Cortex of kidney (tissue), 1 donor: ENCODE measurements around the gene KLHL22.
"Not testable (repeated sequence)": the region's sequence is repeated elsewhere in the genome, so short reads cannot be mapped to it uniquely, and the experiment has no call there.

Experiments used
- DNase-seq: peaks from one replicate; lab custom pipeline; 2025; lab: John Stamatoyannopoulos, UW

KLHL22 gene

DNA sequence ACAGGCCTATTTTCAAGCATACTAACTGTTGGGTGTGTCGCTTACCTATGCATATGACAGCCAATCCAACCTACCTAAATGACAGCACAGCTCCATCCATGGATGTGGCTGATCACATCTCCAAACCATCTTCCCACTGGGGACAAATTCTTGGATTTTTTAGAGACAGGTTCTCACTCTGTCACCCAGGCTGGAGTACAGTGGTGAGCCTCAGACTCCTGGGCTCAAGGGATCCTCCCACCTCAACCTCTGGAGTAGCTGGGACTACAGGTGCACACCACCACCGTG, 76.0 kb downstream of the KLHL22 start:
- no peak for DNase-seq

DNA sequence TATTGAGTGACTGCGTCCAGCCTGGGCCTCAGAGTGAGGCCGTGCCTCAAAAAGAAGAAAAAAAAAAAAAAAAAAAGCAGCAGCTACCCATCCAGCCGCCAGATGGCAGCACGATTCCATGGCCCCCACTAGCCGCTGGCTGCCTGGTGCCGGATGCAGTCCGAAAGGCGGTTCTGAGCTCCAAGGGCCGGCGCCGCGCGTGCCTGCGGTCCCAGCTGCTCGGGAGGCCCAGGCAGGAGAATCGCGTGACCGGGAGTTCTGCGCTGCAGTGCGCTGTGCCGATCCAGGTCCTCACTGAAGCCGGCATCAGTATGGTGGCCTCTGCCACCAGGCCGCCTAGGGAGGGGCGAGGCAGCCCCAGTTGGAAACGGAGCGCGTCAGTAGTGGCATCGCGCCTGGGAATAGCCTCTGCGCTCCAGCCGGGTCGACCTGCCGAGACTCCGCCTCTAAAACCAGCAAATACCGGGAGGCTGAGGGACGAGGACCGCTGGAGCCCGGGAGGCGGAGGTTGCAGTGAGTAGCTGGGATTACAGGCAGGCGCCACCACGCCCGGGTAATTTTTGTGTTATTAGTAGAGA, 77.3 kb downstream of the KLHL22 start:
- DNase-seq, result no peak

DNA sequence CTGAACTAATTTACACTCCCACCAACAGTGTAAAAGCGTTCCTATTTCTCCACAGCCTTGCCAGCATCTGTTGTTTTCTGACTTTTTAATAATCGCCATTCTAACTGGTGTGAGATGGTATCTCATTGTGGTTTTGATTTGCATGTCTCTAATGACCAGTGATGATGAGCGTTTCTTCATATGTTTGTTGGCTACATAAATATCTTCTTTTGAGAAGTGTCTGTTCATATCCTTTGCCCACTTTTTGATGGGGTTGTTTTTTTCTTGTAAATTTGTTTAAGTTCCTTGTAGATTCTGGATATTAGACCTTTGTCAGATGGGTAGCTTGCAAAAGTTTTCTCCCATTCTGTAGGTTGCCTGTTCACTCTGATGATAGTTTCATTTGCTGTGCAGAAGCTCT, 79.9 kb downstream of the KLHL22 start:
- not testable (repeated sequence) for DNase-seq

DNA sequence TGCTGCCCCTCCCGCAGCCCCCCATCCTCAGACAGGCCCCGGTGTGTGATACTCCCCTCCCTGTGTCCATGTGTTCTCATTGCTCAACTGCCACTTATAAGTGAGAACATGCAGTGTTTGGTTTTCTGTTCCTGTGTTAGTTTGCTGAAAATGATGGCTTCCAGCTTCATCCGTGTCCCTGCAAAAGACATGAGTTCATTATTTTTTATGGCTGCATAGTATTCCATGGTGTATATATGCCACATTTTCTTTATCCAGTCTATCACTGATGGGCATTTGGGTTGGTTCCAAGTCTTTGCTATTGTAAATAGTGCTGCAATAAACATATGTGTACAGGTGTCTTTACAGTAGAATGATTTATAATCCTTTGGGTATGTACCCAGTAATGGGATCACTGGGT, 80.4 kb downstream of the KLHL22 start:
- DNase-seq, result not testable (repeated sequence)

DNA sequence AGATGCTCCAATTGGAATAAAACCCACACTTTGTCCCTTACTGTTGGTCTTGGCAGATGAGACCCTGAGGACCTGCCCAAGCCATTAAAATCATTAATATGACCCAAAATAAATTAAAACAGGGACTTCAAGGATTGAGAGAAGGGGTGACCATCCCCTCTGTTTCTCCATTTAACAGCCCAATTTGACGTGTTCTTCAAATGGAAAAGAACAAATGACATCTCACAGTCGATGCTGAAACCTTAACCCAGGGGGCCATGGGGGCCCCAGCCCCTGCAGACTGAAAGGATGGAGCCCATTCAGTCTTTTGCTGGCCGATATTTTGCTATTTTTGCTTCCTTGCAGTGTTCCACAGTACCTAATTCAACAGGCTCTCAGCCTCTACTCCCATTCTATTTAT, 81.1 kb downstream of the KLHL22 start:
- no peak for DNase-seq

DNA sequence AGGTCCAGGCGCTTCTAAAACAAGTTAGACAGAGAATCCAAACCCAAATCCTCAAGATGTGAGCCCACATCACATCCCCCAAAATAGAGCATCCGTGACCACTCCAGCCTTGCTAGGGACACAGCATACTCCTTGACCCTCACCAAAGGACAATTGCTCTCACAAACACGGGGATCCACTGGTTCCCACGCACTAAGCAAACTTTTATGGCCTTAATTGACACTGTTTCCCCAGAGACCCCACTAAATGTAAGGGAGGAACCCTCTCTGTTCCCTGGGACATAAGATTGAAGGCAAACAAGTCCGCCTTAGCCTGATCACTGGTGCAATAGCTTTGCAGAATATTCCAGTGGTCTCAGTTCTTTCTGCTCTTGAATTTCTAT, 81.5 kb downstream of the KLHL22 start:
- DNase-seq, result no peak

DNA sequence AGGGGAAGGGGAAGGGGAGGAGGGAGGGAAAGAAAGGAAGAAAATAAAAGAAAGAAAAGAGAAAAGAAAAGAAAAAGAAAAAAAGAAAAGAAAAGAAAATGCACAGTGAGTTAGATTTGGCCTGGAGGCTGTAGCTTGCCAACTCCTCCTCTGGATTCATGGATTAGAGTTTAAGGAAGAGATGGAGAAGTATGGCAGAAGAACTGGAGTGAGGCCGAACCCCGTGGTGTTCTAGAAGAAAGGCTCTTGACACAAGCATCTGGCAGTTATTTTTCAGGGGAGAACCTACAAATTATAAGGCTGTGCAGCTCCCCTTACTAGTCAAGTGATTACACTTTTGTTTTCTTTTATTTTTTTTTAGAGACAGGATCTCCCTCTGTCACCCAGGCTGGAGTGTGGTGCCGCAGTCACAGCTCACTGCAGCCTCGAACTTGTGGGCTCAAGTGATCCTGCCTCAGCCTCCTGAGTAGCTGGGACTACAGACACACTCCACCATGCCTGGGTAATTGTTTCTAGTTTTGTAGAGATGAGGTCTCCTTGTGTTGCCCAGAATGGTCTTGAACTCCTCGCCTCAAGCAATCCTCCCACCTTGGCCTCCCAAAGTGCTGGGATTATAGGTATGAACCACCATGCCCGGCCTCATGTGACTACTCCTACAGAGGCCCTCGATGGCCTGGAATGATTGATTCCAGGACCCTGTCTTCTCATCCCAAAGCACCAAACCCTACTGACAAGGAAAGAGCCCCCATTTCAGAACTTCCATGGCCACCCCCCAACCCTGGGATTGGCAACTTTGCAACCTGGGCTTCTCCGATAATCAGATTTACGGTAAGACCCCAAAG, 82.2 kb downstream of the KLHL22 start:
- no peak for DNase-seq

DNA sequence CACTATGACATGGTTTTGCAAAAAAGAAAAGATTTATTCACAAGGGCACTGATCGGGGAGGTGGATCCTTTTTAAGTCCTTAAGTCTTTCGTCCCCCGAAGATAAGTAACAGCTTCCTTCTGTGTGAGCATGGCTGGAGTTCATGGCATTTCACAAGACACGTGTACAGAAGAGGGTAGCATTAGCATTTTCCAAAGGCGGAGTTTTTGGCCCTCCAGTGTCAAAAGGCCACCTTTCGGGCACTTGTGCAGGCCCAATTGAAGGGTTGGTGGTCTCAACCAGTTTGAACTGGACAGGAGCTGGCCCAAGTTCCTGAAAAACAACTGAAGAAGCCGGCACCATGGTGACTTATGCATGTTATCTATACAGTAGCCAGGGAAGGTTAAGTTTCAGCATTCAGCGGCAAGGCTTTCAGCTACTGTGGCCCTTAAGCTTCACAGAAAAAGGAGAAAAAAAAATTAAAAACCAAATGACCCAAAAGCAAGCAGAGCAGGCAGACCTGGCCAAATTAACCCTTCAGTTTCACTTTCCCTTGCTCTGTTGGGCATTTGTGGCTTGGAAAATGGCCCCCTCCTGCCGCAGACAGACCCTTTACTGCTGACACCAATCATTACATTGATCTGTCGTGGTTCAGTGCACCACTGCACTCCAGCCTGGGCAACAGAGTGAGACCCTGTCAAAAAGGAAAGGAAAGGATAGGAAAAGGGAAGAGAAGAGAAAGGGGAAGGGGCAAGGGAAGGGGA, 83.0 kb downstream of the KLHL22 start:
- DNase-seq, result no peak

DNA sequence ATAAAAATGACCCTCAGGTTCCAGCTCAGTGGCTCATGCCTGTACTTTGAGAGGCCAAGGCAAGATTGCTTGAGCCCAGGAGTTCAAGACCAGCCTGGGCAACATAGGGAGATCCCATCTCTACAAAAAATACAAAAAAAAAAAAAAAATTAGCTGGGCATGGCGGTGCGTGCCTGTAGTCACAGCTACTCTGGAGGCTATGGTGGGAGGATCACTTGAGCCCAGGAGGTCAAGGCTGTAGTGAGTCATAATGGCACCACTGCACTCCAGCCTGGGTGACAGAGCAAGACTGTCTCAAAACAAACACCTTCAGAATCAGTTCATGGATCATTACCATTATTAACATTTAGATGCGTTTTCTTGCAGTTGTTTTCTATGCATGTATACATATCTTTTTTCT, 86.2 kb downstream of the KLHL22 start:
- not testable (repeated sequence) for DNase-seq

DNA sequence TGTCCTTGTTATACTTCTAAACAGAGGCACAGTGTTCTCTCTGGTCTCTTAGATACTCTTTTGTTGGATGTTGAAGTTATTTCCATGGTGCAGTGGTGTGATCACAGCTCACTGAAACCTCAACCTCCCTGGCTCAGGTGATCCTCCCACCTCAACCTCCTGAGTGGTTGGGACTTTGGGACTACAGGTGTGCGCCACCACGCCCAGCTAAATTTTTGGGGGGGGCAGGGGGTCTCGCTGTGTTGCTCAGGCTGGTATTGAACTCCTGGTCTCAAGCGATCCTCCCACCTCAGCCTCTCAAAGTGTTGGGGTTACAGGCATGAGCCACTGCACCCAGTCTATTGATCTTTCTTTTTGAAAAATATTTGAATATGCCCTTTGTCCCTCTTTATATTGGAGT, 86.7 kb downstream of the KLHL22 start:
- DNase-seq, result no peak

DNA sequence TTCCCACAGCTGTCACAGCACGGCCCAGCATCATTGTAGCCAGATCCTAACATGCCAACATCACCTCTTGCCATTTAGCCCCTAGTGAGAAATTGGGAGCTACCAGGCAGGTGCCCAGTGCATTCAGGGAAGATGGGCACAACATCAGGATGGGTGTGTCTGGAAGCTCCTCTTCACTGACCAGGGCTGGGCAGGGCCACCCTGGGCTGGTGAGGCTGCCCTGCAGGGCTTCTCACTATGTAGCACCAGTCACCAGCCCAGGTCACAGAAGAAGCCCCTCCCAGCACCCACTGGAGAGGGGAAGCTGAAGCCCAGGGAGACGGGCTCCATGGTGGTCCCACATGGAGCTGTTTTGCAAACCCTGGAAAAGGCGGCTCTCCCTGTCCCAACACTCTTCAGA, 87.8 kb downstream of the KLHL22 start:
- DNase-seq, result no peak

DNA sequence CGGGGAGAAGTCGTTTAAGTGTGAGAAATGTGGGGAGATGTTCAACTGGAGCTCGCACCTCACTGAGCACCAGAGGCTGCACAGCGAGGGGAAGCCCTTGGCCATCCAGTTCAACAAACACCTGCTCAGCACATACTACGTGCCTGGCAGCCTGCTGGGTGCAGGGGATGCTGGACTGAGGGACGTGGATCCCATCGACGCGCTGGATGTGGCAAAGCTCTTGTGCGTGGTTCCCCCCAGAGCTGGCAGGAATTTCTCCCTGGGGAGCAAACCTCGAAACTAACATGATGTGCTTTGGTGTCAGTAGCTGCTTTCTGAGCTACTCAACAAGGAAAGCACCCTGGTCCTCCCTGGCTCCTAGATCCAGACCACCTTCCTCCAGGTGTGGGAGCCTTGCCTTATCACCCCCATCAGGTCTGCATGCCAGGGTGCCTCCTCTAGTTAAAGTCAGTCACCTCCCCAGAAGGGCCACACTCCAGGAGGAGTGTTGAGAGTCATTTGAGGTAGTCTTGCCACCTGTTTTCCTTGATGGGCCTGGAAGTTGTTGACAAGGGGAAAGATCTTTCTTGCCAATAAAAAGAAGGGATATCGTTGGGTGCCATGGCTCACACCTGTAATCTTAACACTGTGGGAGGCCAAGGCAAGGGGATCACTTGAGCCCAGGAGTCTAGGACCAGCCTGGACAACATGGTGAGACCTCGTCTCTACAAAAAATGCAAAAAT, 88.7 kb downstream of the KLHL22 start:
- no peak for DNase-seq

DNA sequence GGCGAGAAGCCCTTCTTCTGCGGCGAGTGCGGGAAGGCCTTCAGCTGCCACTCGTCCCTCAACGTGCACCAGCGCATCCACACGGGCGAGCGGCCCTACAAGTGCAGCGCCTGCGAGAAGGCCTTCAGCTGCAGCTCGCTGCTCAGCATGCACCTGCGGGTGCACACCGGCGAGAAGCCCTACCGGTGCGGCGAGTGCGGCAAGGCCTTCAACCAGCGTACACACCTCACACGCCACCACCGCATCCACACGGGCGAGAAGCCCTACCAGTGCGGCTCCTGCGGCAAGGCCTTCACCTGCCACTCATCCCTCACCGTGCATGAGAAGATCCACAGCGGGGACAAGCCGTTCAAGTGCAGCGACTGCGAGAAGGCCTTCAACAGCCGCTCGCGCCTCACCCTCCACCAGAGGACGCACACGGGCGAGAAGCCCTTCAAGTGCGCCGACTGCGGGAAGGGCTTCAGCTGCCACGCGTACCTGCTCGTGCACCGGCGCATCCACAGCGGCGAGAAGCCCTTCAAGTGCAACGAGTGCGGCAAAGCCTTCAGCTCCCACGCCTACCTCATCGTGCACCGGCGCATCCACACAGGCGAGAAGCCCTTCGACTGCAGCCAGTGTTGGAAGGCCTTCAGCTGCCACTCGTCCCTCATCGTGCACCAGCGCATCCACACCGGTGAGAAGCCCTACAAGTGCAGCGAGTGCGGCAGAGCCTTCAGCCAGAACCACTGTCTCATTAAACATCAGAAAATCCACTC, 89.5 kb downstream of the KLHL22 start:
- DNase-seq, result no peak

DNA sequence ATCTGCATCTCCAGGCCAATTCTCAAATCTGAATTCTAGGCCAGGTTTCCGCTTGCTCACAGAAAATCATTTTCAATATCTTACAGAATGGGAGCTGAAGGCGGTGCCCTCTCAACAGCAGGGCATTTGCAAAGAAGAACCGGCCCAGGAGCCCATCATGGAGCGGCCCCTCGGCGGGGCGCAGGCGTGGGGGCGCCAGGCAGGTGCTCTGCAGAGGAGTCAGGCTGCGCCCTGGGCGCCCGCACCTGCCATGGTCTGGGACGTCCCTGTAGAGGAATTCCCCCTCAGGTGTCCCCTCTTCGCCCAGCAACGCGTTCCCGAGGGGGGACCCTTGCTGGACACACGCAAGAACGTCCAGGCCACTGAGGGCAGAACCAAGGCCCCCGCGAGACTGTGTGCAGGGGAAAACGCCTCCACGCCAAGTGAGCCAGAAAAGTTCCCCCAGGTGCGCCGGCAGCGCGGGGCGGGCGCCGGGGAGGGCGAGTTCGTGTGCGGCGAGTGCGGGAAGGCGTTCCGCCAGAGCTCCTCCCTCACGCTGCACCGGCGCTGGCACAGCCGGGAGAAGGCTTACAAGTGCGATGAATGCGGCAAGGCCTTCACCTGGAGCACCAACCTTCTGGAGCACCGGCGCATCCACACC, 90.2 kb downstream of the KLHL22 start:
- DNase-seq, result no peak

DNA sequence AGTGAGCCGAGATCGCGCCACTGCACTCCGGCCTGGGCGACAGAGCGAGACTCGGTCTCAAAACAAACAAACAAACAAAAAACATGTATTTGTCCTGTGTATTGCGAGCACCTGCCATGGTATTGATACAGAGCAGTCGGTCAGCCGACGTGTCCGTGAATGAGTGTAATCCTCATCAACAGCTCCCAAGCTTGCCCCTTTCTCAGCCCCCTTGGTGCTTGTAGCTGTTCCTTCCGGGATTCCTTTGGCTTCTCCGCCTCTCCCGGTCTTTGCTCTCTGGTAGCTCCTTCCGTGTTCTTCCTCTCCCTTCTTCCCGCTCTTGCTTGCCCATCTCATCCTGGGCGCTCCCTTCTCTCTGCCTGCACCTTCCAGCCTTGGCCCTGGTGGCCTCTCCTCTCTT, 90.7 kb downstream of the KLHL22 start:
- DNase-seq, result no peak

DNA sequence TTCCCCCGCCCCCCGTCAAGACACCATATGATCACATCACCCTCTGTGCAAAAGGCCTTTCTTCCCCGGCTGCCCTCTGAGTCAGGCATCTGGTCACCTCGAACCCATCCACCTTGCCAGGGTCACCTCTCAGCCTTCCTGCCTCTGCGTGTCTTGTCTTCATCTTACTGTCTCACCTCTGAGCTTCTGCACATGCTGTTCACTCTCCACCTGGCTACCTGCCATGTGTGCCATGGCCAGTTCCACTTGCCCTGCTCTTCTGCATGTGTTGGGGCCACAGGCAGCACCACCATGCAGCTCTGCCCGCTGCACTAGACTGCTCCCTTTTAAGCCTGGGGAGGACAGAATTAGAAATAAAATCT, 91.8 kb downstream of the KLHL22 start:
- no peak for DNase-seq

DNA sequence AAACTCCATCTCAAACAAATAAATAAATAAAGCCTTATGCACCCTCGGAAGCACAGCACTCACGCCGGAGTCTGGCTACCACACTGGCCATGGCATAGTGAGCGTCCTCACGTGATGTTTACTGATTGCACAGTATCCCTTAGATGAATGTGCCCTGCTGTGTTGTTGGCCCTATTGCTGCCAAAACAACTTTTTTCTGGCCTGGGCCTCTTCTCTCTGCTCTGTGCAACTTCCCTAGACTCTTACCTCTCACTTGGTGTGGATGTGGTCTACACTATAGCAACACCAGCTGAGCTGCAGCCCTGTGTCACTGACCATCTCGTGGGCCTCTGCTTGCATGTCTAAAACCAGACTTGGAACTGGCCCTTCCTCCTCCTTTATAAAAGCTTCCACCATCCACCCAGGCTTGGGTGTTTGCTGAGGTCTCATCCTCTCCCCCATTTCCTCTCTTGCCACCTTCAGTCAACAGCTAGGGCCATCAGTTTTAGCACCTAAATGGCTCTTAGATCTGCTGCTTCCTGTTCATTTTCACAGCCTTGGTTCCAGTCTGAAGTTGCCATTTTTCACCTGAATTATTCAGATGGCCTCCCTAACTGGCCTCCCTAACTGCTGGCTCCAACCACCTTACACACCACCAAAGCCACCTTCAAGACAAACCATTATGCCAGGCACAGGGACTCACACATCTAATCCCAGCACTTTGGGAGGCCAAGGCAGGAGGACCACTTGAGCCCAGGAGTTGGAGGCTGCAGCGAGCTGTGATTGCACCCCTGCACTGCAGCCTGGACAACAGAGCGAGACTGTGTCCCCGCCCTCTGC, 92.4 kb downstream of the KLHL22 start:
- no peak for DNase-seq

DNA sequence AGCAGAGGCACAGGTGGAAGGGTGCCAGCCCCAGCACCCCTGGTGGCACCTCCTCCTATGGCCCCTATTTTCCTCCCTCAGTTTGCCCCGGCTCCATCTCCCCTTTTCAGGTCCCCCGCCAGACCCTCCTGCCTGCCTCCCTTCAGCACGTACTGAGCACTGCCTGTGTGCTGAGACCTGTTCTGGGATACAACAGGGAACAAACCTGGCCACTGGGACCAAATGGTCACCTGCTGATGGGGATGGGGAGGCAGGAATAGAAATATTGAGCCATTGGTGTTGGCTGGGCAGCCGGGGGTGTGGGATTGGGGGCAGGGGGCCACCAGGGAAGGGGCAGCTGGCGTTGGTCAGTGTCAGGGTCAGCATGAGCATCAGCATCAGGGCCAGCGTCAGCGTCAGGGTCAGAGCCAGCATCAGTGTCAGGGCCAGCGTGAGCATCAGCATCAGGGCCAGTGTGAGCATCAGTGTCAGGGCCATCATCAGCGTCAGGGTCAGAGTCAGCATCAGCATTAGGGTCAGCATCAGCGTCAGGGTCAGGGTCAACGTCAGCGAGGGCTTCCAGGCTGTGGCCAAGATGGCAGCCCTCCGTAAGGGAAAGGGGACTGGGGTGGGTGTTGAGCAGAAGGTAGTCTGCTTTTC, 94.1 kb downstream of the KLHL22 start:
- no peak for DNase-seq

DNA sequence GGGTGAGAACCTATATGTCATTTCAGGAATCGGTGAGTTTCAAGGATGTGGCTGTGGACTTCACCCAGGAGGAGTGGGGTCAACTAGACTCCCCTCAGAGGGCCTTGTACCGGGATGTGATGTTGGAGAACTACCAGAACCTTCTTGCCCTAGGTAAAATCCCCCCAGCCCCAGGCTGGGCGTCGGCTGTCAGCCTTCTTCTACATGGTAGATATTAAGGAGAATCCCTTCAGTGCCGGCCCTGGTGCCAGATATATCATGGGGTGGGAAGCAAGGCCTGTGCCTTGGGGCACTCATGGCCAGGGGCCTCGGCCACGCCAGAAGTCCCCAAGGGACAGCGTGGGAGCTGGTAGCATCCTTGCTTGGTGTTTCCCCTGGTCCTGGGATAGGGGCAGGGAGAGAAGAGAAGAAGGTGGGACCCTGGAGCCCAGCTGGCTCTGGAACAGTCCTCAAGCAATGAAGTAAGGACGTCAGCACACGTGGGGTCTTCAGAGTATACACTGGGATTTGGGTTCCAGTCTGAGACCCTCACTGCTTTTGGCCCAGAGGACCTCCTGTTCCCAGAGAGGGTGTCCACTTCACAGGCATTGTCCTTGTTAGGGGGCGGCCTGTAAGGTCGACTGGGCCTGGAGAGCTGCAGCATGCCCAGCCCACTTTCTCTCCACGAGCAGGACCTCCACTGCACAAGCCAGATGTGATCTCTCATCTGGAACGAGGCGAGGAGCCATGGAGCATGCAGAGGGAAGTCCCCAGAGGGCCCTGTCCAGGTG, 94.8 kb downstream of the KLHL22 start:
- DNase-seq, result no peak
